Measurements from ENCODE around the gene FAM81A. TPM values are rescaled to one million over a fixed set of nuclear protein-coding genes. Genes with fewer than 3 reads are reported as not detected.
"Not testable (repeated sequence)": the region's sequence is repeated elsewhere in the genome, so short reads cannot be mapped to it uniquely, and the experiment has no call there.

Gene FAM81A
- total and polyA plus RNA-seq, 4 donors, result 5.7 to 24.8 (median 21.7) TPM

DNA sequence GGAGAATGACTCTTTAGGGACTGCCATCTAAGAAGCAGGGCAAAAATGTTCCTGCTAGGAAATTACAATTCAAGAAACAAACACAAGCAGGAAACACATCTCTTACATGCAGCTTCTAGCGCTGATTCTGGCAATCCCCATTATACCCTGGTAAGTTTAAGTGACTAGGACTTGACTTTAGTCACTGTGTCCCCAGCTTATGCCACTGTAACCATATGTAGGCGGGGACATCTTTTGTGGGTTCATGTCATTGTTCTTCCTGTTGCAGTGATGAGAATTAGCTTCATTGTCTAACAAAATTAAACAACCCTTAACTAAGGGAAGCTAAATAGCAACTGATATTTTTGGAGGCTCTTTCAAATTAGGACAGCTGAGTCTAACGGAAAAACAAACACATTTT, 17.9 kb upstream of the FAM81A start:
- no peaks in the 10 kb centered on the region for H3K9me3 ChIP-seq (ENCODE audit: control insufficient read depth, insufficient read depth, low read length)
- no peak overlapping the region for H3K4me3 ChIP-seq (ENCODE audit: low read depth, low read length)
- DNase-seq (ENCODE audit: low read depth in 4 of 6, low spot score in 6 of 6), result no peak
- WGBS (ENCODE audit: insufficient coverage), result no CpG with 5 or more reads among the region's 3 CpGs
- H3K36me3 ChIP-seq (ENCODE audit: control insufficient read depth, insufficient read depth, low read length), result no peaks in the 10 kb centered on the region
- no peaks in the 10 kb centered on the region for H3K27me3 ChIP-seq (ENCODE audit: control insufficient read depth, insufficient read depth, low read length)
- no peaks in the 10 kb centered on the region for H3K4me1 ChIP-seq (ENCODE audit: control insufficient read depth, insufficient read depth, low read length)
- H3K27ac ChIP-seq (ENCODE audit: low read depth, low read length), result no peak overlapping the region

DNA sequence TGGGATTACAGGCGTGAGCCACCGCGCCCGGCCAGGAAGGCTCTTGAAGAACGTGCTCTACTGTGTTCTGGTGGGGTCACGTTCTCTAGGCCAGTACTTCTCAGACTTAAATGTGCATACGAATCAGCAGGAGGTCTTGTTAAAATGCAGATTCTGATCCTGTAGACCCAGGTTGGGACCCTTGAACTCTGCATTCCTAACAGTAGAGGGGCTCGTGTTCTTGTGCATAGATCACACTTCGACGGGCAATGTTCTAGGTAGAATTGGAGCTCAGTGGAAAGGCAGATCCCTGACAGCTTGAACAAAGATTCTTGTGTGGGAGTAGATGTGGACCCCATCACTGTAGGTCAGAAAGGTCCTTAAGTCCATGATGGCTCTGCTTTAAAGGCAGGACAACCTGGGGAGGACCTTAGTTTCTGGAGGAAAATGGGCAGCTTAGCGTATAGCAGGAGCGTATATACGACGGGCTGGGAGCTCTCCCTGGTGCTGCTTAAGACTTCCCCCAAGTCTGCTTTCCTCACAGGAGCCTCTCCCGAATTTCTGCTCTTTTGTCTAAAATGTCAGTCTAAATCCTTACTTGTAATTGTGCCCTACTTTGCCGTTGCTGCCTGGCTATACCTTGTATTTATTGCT, 16.9 kb upstream of the FAM81A start:
- Histone ChIP-seq H3K27ac (ENCODE audit: low read depth, low read length) (no peak overlapping the region), H3K4me3 (ENCODE audit: low read depth, low read length) (no peak overlapping the region), H3K4me1 (ENCODE audit: control insufficient read depth, insufficient read depth, low read length) (no peaks in the 10 kb centered on the region), H3K9me3 (ENCODE audit: control insufficient read depth, insufficient read depth, low read length) (no peaks in the 10 kb centered on the region), H3K27me3 (ENCODE audit: control insufficient read depth, insufficient read depth, low read length) (no peaks in the 10 kb centered on the region), H3K36me3 (ENCODE audit: control insufficient read depth, insufficient read depth, low read length) (no peaks in the 10 kb centered on the region)
- 38% methylated on average over 10 of the region's 16 CpGs for WGBS (ENCODE audit: insufficient coverage)
- DNase-seq (ENCODE audit: low read depth in 4 of 6, low spot score in 6 of 6), result no peak

DNA sequence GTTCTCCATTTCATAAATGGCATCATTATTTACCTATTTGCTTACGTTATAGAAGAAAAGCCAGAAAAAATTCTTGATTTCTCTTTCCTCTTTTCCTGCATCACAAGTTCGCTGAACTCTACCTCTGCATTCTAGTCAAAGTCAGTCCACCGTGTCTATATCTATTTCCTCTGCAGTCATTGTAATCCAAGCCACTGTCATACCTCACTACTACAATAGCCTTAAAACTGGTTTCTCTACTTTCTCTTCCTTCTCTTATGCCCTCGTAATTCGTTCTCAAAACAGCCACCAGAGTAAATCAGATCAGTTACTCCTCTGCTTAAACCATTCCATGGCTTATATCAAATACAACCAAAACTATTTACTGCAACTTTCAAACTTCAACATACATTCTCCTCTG, 13.4 kb upstream of the FAM81A start:
- no peaks in the 10 kb centered on the region for H3K4me1 ChIP-seq (ENCODE audit: control insufficient read depth, insufficient read depth, low read length)
- no peaks in the 10 kb centered on the region for H3K27me3 ChIP-seq (ENCODE audit: control insufficient read depth, insufficient read depth, low read length)
- H3K27ac ChIP-seq (ENCODE audit: low read depth, low read length), result no peak overlapping the region
- no peak for DNase-seq (ENCODE audit: low read depth in 4 of 6, low spot score in 6 of 6)
- 95% methylated on average over 5 of the region's 5 CpGs for WGBS (ENCODE audit: insufficient coverage)
- H3K36me3 ChIP-seq (ENCODE audit: control insufficient read depth, insufficient read depth, low read length), result no peaks in the 10 kb centered on the region
- H3K9me3 ChIP-seq (ENCODE audit: control insufficient read depth, insufficient read depth, low read length), result no peaks in the 10 kb centered on the region
- no peak overlapping the region for H3K4me3 ChIP-seq (ENCODE audit: low read depth, low read length)

DNA sequence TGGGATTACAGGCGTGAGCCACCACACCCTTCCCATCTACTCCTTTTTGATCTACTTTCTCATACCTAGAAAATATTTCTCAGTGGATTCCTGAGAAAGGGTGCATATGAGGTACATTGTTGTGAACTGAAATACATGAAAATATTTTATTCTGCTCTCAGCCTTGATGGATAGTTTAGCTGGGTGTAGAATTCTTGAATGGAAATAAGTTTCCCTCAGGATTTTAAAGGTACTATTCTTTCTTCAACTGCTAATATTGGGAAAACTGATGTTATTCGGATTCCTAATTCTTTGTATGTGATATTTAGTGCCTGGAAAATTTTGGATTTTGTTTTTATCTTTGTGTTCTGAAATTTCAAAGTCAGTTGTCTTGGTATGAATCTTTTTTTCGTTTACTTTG, 9.1 kb upstream of the FAM81A start:
- not testable (repeated sequence) for H3K27me3 ChIP-seq (ENCODE audit: control insufficient read depth, insufficient read depth, low read length); H3K4me3 ChIP-seq (ENCODE audit: low read depth, low read length); H3K4me1 ChIP-seq (ENCODE audit: control insufficient read depth, insufficient read depth, low read length); H3K36me3 ChIP-seq (ENCODE audit: control insufficient read depth, insufficient read depth, low read length); H3K27ac ChIP-seq (ENCODE audit: low read depth, low read length); H3K9me3 ChIP-seq (ENCODE audit: control insufficient read depth, insufficient read depth, low read length); DNase-seq (ENCODE audit: low read depth in 4 of 6, low spot score in 6 of 6)
- WGBS (ENCODE audit: insufficient coverage), result no CpG with 5 or more reads among the region's 3 CpGs

DNA sequence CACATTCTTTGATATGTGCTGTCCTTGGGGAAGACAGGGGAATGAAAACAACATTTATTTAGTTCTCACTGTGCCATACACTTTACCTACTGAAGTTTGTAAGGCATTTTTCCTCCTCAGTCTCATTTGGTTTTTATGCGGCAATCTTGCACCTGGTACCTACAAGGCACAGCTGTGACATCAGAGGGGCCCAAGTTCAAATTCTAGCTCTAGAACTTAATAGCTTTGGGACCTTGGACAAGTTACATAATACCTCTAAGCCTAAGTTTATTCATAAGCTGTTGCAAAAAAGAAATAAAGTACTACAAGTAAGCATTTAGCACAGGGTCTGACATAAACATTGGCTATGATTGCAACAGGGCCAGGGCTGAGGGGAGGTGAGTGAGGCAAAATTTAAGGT, 5.6 kb upstream of the FAM81A start:
- peaks cover 4% of the 10 kb centered on the region for H3K4me1 ChIP-seq (ENCODE audit: control insufficient read depth, insufficient read depth, low read length)
- H3K9me3 ChIP-seq (ENCODE audit: control insufficient read depth, insufficient read depth, low read length), result no peaks in the 10 kb centered on the region
- H3K27ac ChIP-seq (ENCODE audit: low read depth, low read length), result no peak overlapping the region
- no peak for DNase-seq (ENCODE audit: low read depth in 4 of 6, low spot score in 6 of 6)
- H3K36me3 ChIP-seq (ENCODE audit: control insufficient read depth, insufficient read depth, low read length), result no peaks in the 10 kb centered on the region
- H3K4me3 ChIP-seq (ENCODE audit: low read depth, low read length), result no peak overlapping the region
- WGBS (ENCODE audit: insufficient coverage), result 89% methylated on average over 1 of the region's 1 CpG
- H3K27me3 ChIP-seq (ENCODE audit: control insufficient read depth, insufficient read depth, low read length), result no peaks in the 10 kb centered on the region

DNA sequence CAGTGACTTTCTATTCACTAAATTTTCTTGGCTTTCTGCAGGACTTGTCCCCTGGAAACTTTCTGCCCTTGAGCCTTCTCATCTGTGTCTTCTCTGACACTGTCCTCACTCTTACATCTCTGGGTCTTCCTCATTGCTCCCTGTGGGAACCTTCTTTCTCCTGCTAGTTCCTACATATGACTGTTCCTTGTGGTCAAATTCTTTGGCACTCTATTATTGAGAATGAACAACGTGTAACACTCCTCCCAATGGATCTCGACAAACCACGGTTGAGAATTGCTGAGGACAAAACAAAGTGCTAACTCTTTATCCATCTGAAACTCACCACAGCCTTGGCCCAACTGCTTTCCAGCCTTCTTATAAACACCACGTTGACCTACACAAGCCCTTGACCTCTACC, 3.5 kb upstream of the FAM81A start:
- DNase-seq (ENCODE audit: low read depth in 4 of 6, low spot score in 6 of 6), result no peak
- Histone ChIP-seq H3K9me3 (ENCODE audit: control insufficient read depth, insufficient read depth, low read length) (no peaks in the 10 kb centered on the region), H3K27ac (ENCODE audit: low read depth, low read length) (no peak overlapping the region), H3K4me1 (ENCODE audit: control insufficient read depth, insufficient read depth, low read length) (peaks cover 12% of the 10 kb centered on the region), H3K36me3 (ENCODE audit: control insufficient read depth, insufficient read depth, low read length) (no peaks in the 10 kb centered on the region), H3K4me3 (ENCODE audit: low read depth, low read length) (no peak overlapping the region), H3K27me3 (ENCODE audit: control insufficient read depth, insufficient read depth, low read length) (peaks cover 2% of the 10 kb centered on the region)
- 85% methylated on average over 4 of the region's 4 CpGs for WGBS (ENCODE audit: insufficient coverage)

GRCh38 chr15:59436774-59437141, 1.2 kb upstream of the FAM81A start:
- DNase-seq (ENCODE audit: low read depth in 4 of 6, low spot score in 6 of 6), result peak in 4 of 6 donors; percentile 43 to 87 (median 57)
- H3K4me1 ChIP-seq (ENCODE audit: control insufficient read depth, insufficient read depth, low read length), result peaks cover 12% of the 10 kb centered on the region
- H3K27ac ChIP-seq (ENCODE audit: low read depth, low read length), result no peak overlapping the region
- WGBS (ENCODE audit: insufficient coverage), result no CpG with 5 or more reads among the region's 6 CpGs
- peaks cover 4% of the 10 kb centered on the region for H3K27me3 ChIP-seq (ENCODE audit: control insufficient read depth, insufficient read depth, low read length)
- H3K9me3 ChIP-seq (ENCODE audit: control insufficient read depth, insufficient read depth, low read length), result no peaks in the 10 kb centered on the region
- H3K4me3 ChIP-seq (ENCODE audit: low read depth, low read length), result no peak overlapping the region
- peaks cover 3% of the 10 kb centered on the region for H3K36me3 ChIP-seq (ENCODE audit: control insufficient read depth, insufficient read depth, low read length)

DNA sequence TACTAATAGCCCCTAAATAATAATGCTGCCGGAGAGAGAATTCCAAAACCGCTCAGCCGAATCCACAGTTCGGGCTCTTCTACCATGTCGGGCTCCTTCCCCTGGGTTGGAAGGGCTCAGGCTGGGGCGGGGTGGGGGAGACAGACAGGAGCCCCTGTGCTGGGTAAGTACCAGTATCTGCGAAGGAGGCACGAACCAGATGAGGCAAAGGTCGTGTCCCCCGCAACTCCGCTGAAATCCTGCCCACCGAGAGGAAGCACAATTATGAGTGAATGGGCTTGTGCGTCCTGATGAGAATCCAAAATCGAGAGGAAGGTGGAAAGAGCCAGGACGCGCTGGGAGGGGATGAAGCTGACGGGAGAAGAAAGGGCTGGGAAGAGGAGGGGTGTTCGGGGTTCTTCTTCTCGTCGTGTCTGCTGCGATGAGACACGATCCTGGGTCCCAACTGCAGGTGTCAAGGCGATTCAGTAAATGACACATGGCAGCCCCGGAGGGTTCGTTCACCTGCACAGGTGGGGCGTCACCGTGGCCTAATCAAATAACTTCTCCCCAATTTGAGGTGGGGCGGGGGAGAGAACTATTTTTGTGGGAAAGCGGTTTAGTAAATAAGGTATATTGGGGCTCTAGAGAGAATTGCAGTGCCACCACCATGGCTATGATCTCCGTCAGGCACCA, 707 bp upstream of the FAM81A start:
- H3K27me3 ChIP-seq (ENCODE audit: control insufficient read depth, insufficient read depth, low read length), result peaks cover 4% of the 10 kb centered on the region
- peaks cover 4% of the 10 kb centered on the region for H3K36me3 ChIP-seq (ENCODE audit: control insufficient read depth, insufficient read depth, low read length)
- no peak overlapping the region for H3K27ac ChIP-seq (ENCODE audit: low read depth, low read length)
- H3K4me3 ChIP-seq (ENCODE audit: low read depth, low read length), result peak overlapping the region; percentile 61
- no peaks in the 10 kb centered on the region for H3K9me3 ChIP-seq (ENCODE audit: control insufficient read depth, insufficient read depth, low read length)
- H3K4me1 ChIP-seq (ENCODE audit: control insufficient read depth, insufficient read depth, low read length), result peaks cover 12% of the 10 kb centered on the region
- peak in 4 of 6 donors; percentile 22 to 72 (median 58) for DNase-seq (ENCODE audit: low read depth in 4 of 6, low spot score in 6 of 6)
- 2% methylated on average over 23 of the region's 30 CpGs for WGBS (ENCODE audit: insufficient coverage)

DNA sequence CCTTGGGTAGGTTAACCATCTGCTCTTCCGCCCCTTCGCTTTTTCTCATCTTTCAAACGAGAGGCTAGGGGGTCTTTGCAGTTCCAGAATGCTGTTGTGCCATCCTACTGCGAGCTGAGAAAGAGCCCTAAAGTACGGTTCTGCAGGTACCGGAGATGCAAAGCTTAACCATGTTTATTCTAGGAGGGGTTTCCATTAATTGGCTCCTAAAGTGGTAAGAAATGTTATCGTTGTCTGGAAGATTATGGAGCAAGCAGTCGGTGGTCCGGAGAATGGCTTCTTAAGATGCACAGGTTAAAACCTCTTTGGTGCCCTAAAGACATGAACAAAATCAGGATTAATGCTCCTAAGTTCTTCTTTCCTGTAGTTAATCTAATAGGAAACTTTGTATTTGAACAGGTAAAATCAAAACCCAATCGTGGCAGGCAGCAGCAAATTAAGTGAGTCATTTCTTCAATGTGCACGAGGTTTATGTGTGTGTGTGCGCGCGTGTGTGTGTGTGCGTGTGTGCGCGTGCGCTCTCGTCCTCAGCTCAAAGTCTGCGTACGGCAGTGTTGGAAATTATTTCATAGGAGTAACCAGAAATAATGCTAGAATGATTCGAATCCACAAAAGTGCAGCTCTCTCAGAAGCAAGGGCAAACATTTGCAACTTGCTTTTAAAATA, 772 bp downstream of the FAM81A start:
- 62% methylated on average over 17 of the region's 22 CpGs for WGBS (ENCODE audit: insufficient coverage)
- Histone ChIP-seq H3K4me1 (ENCODE audit: control insufficient read depth, insufficient read depth, low read length) (peaks cover 14% of the 10 kb centered on the region), H3K27ac (ENCODE audit: low read depth, low read length) (no peak overlapping the region), H3K36me3 (ENCODE audit: control insufficient read depth, insufficient read depth, low read length) (peaks cover 4% of the 10 kb centered on the region), H3K27me3 (ENCODE audit: control insufficient read depth, insufficient read depth, low read length) (peaks cover 4% of the 10 kb centered on the region), H3K9me3 (ENCODE audit: control insufficient read depth, insufficient read depth, low read length) (no peaks in the 10 kb centered on the region), H3K4me3 (ENCODE audit: low read depth, low read length) (peak overlapping the region; percentile 64)
- DNase-seq (ENCODE audit: low read depth in 4 of 6, low spot score in 6 of 6), result peak in 2 of 6 donors; percentile 57 to 74

DNA sequence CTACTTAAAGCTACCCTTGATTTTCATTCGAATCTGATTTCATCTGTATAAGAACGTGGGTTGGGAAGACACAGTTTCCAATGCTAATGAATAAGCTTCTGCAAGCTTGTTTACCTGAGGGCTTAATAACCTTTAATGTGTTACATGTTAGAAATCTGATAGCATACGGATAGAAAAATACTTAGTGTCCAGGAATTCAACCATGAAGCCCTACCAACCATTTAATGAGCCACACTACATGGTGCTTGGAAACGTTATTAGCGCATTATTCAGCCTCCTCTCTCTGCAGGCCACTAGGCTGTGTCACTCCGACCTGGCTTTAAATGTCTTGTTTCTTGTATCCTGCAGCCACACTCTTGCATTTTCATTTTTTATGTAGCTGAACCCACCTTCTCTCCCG, 1.6 kb downstream of the FAM81A start:
- H3K27ac ChIP-seq (ENCODE audit: low read depth, low read length), result no peak overlapping the region
- H3K4me1 ChIP-seq (ENCODE audit: control insufficient read depth, insufficient read depth, low read length), result peaks cover 18% of the 10 kb centered on the region
- 84% methylated on average over 3 of the region's 7 CpGs for WGBS (ENCODE audit: insufficient coverage)
- H3K27me3 ChIP-seq (ENCODE audit: control insufficient read depth, insufficient read depth, low read length), result peaks cover 4% of the 10 kb centered on the region
- H3K9me3 ChIP-seq (ENCODE audit: control insufficient read depth, insufficient read depth, low read length), result no peaks in the 10 kb centered on the region
- H3K4me3 ChIP-seq (ENCODE audit: low read depth, low read length), result no peak overlapping the region
- peak in 1 of 6 donors; percentile 37 for DNase-seq (ENCODE audit: low read depth in 4 of 6, low spot score in 6 of 6)
- peaks cover 4% of the 10 kb centered on the region for H3K36me3 ChIP-seq (ENCODE audit: control insufficient read depth, insufficient read depth, low read length)
